Suprapubic skin (tissue), 3 donors: ENCODE measurements around the gene NCAN.

ENCODE experiments used
- EP300 ChIP-seq: sonication (generic); formaldehyde crosslinking; IDR thresholded peaks from one replicate; pipeline ENCODE4 v1.6.1; 2017; ENCODE audit warnings: antibody characterized with exemption
- POLR2A ChIP-seq, 2 donors: fragments of 450-650 bp; IDR thresholded peaks; one replicate each; pipeline ENCODE4 v1.6.1; 2017; ENCODE audit warnings: antibody characterized with exemption in 2 of 2, mild to moderate bottlenecking in 2 of 2, moderate library complexity in 2 of 2
- TF ChIP-seq, protein P1 (sequence below), 2 donors: fragments of 200-600 bp in 1 of 2; fragments of 450-650 bp in 1 of 2; sonication (generic) in 1 of 2; IDR thresholded peaks; one replicate each; pipeline ENCODE4 v1.5.1; 2016 to 2019; ENCODE audit warnings: antibody characterized with exemption in 2 of 2, mild to moderate bottlenecking in 1 of 2, moderate library complexity in 1 of 2

DNA sequence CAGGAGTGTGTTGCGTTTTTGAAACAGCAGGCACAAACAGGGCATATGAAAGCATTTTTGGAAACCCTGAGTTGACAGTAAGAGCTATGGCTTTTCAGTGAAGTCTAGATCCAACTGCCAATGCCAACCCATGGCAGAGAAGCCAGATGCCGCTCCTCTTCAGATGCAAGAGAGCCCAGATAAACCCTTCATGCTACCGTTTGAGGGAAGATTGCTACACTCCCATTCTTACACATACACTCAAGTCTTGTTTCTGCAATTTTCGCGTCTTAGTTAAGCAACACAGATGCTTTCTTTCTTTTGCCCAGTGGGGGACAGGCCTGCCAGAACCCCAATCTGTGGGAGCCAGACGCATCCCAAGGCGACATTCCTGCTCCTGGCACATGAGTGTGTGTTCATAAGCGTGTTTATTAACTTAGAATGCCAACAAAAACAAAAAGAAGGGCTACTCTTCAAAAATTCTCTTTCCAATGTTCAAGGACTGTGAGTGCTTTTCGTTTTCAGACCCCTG lies 30.2 kb upstream of the NCAN start:
- TF ChIP-seq, protein P1, sequence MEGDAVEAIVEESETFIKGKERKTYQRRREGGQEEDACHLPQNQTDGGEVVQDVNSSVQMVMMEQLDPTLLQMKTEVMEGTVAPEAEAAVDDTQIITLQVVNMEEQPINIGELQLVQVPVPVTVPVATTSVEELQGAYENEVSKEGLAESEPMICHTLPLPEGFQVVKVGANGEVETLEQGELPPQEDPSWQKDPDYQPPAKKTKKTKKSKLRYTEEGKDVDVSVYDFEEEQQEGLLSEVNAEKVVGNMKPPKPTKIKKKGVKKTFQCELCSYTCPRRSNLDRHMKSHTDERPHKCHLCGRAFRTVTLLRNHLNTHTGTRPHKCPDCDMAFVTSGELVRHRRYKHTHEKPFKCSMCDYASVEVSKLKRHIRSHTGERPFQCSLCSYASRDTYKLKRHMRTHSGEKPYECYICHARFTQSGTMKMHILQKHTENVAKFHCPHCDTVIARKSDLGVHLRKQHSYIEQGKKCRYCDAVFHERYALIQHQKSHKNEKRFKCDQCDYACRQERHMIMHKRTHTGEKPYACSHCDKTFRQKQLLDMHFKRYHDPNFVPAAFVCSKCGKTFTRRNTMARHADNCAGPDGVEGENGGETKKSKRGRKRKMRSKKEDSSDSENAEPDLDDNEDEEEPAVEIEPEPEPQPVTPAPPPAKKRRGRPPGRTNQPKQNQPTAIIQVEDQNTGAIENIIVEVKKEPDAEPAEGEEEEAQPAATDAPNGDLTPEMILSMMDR (IDR thresholded peaks at IDR 0.05): no peak
- no peak for TF ChIP-seq POLR2A (IDR thresholded peaks at IDR 0.05)
- TF ChIP-seq EP300: no peak
